Dermis blood vessel endothelial cell (primary cell): ENCODE results near the gene OCA2. TPM values are rescaled to one million over a fixed set of nuclear protein-coding genes. Genes with fewer than 3 reads are reported as not detected.
"Not testable (repeated sequence)": the region's sequence is repeated elsewhere in the genome, so short reads cannot be mapped to it uniquely, and the experiment has no call there.

Source experiments
- DNase-seq: peaks from one replicate; pipeline ENCODE4 v3.0.0; 2010
- total RNA-seq: library from RNA; depleted of rRNA; stranded (reverse); fragments of >200 nt; gene quantifications from 2 replicates; pipeline ENCODE4 v1.2.3, GENCODE V29; 2014

The OCA2 gene
- total RNA-seq, 1 donor from 2014 or later = not detected

GRCh38 chr15:27993996-27994780 is 104.9 kb downstream of the OCA2 start:
- no peak for DNase-seq

GRCh38 chr15:27993544-27993943 is 105.6 kb downstream of the OCA2 start:
- no peak for DNase-seq

GRCh38 chr15:27990521-27991515 is 108.3 kb downstream of the OCA2 start:
- no peak for DNase-seq

- DNase-seq = no peak
These were observed 109.3 kb downstream of the OCA2 start for GRCh38 chr15:27989838-27990237.

GRCh38 chr15:27989427-27989826 is 109.7 kb downstream of the OCA2 start:
- no peak for DNase-seq

GRCh38 chr15:27985099-27985498 is 114.0 kb downstream of the OCA2 start:
- DNase-seq = no peak

GRCh38 chr15:27983496-27983895 is 115.6 kb downstream of the OCA2 start:
- DNase-seq = no peak

GRCh38 chr15:27977696-27978095 is 121.4 kb downstream of the OCA2 start:
- DNase-seq = no peak

- no peak for DNase-seq
These were observed 125.2 kb downstream of the OCA2 start for GRCh38 chr15:27973886-27974285.

GRCh38 chr15:27970661-27971392 is 128.3 kb downstream of the OCA2 start:
- DNase-seq = no peak

GRCh38 chr15:27967541-27967940 is 131.6 kb downstream of the OCA2 start:
- no peak for DNase-seq

- DNase-seq = no peak
These were observed 133.6 kb downstream of the OCA2 start for GRCh38 chr15:27965546-27965945.

- DNase-seq = no peak
These were observed 137.3 kb downstream of the OCA2 start for GRCh38 chr15:27961801-27962200.

- no peak for DNase-seq
These were observed 140.1 kb downstream of the OCA2 start for GRCh38 chr15:27958911-27959578.

GRCh38 chr15:27956285-27956684 is 142.8 kb downstream of the OCA2 start:
- DNase-seq = no peak

- no peak for DNase-seq
These were observed 144.0 kb downstream of the OCA2 start for GRCh38 chr15:27955087-27955486.

GRCh38 chr15:27952593-27952992 is 146.5 kb downstream of the OCA2 start:
- not testable (repeated sequence) for DNase-seq

GRCh38 chr15:27951191-27951890 is 147.8 kb downstream of the OCA2 start:
- DNase-seq = no peak

- no peak for DNase-seq
These were observed 150.0 kb downstream of the OCA2 start for GRCh38 chr15:27949089-27949488.

- DNase-seq = no peak
These were observed 159.9 kb downstream of the OCA2 start for GRCh38 chr15:27939246-27939645.

- no peak for DNase-seq
These were observed 161.3 kb downstream of the OCA2 start for GRCh38 chr15:27937851-27938250.

GRCh38 chr15:27936164-27936563 is 163.0 kb downstream of the OCA2 start:
- no peak for DNase-seq
